IPS-20b (cell line): ENCODE results near the gene SRP19.
A peak's percentile ranks its signal among the peaks of the same experiment; 100 is the strongest.

Experiments
- H3K27ac ChIP-seq: one replicate; pipeline ENCODE4 v1.5.1; 2013; ENCODE audit warnings: low read length
- H3K27me3 ChIP-seq: 2 replicates; pipeline ENCODE4 v1.6.1; 2013; ENCODE audit warnings: mild to moderate bottlenecking, low read length, inconsistent platforms; ENCODE audit not compliant: insufficient read depth
- H3K36me3 ChIP-seq: 2 replicates; pipeline ENCODE4 v1.6.1; 2013; ENCODE audit warnings: low read depth, mild to moderate bottlenecking, inconsistent platforms, low read length, moderate library complexity; ENCODE audit not compliant: insufficient read depth
- H3K4me1 ChIP-seq: 2 replicates; pipeline ENCODE4 v1.6.1; 2013; ENCODE audit warnings: mild to moderate bottlenecking, control low read depth, inconsistent platforms, low read length, moderate library complexity; ENCODE audit not compliant: insufficient read depth
- H3K4me3 ChIP-seq: 2 replicates; pipeline ENCODE4 v1.5.1; 2013; ENCODE audit warnings: mild to moderate bottlenecking, low read length, inconsistent platforms
- H3K9ac ChIP-seq: 2 replicates; pipeline ENCODE4 v1.6.1; 2013; ENCODE audit warnings: low read depth, mild to moderate bottlenecking, inconsistent platforms, low read length, moderate library complexity
- H3K9me3 ChIP-seq: 2 replicates; pipeline ENCODE4 v1.6.1; 2013; ENCODE audit warnings: mild to moderate bottlenecking, low read depth, low read length, inconsistent platforms; ENCODE audit not compliant: insufficient read depth

The SRP19 gene

DNA sequence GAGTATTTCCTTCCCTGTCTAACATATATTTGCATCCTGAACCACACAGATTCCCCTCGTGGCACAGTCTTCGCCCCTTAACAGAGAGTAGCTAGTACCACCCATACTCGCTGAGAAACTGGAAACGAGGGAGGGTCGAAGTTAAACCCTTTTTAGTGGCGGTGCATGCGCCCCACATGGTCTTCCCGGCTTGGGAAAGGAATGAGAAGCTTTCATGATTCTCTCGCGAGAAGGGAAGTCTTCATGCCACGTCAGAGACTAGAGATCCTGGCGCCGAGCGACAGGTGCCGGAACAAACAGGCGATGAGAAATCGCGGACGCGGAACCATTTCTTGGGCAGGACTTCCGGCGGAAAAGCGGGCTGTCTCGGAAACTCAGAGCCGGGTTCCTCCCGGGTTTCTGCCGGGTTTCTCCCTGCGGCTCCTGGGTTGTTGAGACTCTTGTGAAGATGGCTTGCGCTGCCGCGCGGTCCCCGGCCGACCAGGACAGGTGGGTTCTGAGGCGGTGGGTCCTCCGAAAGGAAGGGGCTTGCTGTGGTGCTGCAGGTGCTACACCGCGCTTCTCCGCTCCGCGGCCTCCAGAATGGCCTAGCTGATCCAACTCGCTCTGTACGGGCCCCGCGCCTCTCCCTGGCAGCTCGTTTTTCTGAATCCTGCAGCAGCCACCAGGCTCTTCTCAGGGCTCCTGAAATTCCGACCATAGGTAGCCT lies at the start of gene SRP19:
Gene SRP19, plus strand, starts transcription at position 359 of the 709 bp plus-strand sequence. Its CDS starts 90 bp downstream, at position 449.
- H3K4me1 ChIP-seq: no peaks in the 10 kb centered on the region
- H3K9ac ChIP-seq: peak within 1 kb of the TSS; percentile 87
- peaks cover 38% of the 10 kb centered on the region for H3K36me3 ChIP-seq
- H3K27ac ChIP-seq: peak within 1 kb of the TSS; percentile 44
- peaks cover 13% of the 10 kb centered on the region; the same call in 1 of the 2 replicates for H3K27me3 ChIP-seq
- H3K9me3 ChIP-seq: no peaks in the 10 kb centered on the region
- H3K4me3 ChIP-seq: peak within 1 kb of the TSS; percentile 89

DNA sequence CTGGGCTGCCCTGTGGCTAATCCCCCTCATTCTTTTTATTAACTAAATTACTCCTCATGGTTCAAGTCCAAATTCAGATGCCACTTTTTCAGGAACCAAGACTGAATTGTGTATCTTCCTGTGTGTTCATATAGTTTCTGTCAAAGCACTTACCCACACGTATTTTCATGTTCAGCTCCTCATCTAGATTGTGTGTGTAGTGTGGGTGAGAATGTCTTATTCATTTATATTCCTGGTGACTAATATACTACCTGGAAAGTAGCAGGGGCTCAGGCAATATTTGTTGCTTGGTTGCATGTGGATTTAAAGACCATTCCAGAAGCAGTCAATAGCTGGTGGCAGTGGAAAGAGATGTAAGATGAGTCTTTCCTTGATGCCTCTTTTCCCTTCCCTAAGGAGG lies 48.5 kb upstream of the SRP19 start:
- H3K9me3 ChIP-seq: no peaks in the 10 kb centered on the region
- peaks cover 32% of the 10 kb centered on the region for H3K36me3 ChIP-seq
- no peaks in the 10 kb centered on the region for H3K4me1 ChIP-seq
- H3K4me3 ChIP-seq: no peak overlapping the region
- no peaks in the 10 kb centered on the region for H3K27me3 ChIP-seq
- H3K9ac ChIP-seq: no peak overlapping the region
- no peak overlapping the region for H3K27ac ChIP-seq

DNA sequence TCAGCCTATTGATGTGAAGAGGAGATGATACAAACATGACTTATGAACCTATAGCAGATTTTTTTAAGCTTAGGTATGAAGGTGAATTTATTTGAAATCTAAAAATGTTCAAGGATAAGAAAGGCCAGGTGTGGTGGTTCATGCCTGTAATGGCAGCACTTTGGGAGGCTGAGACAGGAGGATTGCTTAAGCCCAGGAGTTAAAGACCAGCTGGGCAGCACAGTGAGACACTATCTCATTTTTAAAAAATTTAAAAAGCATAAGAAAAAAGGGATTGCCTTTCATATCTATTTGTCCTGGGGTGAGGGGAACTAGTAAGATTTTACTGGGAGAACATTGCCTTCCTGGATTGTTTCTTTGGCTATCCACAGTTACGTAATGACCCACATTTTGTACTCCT lies 40.8 kb upstream of the SRP19 start:
- H3K9ac ChIP-seq: no peak overlapping the region
- H3K27me3 ChIP-seq: no peaks in the 10 kb centered on the region
- no peaks in the 10 kb centered on the region for H3K9me3 ChIP-seq
- peaks cover 55% of the 10 kb centered on the region for H3K36me3 ChIP-seq
- no peak overlapping the region for H3K27ac ChIP-seq
- H3K4me3 ChIP-seq: no peak overlapping the region
- H3K4me1 ChIP-seq: peaks cover 7% of the 10 kb centered on the region

DNA sequence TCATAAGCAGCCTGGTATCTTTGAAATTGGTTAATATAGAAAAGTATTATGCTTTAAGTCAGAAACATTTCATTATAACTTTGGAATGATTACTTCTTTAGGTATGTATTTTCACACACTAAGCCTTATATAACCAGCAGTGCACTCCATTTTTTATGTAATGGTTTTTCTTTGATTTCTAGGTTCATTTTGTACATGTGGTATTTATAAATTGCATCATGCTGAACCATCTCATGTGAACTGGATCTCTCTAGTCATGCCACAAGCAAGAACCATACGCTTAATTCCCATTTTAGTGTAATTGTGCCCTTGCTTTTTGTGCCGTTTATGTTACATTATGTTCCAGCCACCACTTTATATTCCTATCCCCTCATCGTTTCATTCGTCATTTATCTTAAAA lies 38.6 kb upstream of the SRP19 start:
- peaks cover 15% of the 10 kb centered on the region for H3K4me1 ChIP-seq
- H3K4me3 ChIP-seq: no peak overlapping the region
- H3K27me3 ChIP-seq: no peaks in the 10 kb centered on the region
- peaks cover 47% of the 10 kb centered on the region for H3K36me3 ChIP-seq
- no peak overlapping the region for H3K9ac ChIP-seq
- no peak overlapping the region for H3K27ac ChIP-seq
- H3K9me3 ChIP-seq: no peaks in the 10 kb centered on the region

DNA sequence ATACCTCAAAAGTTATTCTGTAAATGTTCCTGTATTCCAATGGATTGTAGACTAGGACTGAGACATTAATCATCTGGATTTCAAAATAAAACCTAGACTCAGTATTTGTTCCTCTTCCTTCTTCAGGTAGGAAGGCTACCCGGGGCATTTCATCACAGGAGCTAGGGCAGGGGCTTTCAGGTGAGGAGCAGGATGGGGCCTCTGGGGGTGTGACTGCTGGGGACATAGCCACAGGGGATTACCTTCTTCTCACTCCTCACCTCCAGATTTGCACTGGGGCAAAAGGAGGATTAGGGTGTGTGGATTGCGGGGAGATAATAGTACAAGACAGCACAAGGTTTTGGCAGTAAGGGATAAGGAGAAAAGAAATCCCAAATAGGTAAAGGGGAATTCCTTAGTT lies 37.9 kb upstream of the SRP19 start:
- H3K4me1 ChIP-seq: peaks cover 15% of the 10 kb centered on the region
- peaks cover 54% of the 10 kb centered on the region for H3K36me3 ChIP-seq
- no peaks in the 10 kb centered on the region for H3K27me3 ChIP-seq
- H3K9ac ChIP-seq: no peak overlapping the region
- H3K4me3 ChIP-seq: no peak overlapping the region
- no peaks in the 10 kb centered on the region for H3K9me3 ChIP-seq
- H3K27ac ChIP-seq: no peak overlapping the region

DNA sequence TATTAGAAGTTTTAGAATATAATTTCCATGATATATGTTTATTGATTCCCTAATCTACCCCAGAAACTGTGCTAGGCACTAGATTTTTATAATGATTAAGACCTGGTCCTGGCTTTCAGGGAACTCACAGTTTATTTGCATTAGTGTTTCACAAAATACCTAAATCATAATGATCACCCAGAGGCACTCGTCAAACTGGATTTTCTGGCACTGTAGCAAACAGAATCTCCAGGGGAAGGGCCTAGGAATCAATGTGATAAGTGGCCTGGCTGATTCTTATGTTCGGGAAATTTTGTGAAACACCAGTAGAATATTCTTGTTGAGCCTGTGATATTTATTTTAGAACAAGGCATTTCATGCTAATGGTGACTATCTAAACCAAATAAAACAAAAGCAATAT lies 37.4 kb upstream of the SRP19 start:
- H3K4me1 ChIP-seq: peaks cover 15% of the 10 kb centered on the region
- H3K9ac ChIP-seq: no peak overlapping the region
- no peaks in the 10 kb centered on the region for H3K27me3 ChIP-seq
- no peaks in the 10 kb centered on the region for H3K9me3 ChIP-seq
- no peak overlapping the region for H3K4me3 ChIP-seq
- H3K27ac ChIP-seq: no peak overlapping the region
- peaks cover 59% of the 10 kb centered on the region for H3K36me3 ChIP-seq

DNA sequence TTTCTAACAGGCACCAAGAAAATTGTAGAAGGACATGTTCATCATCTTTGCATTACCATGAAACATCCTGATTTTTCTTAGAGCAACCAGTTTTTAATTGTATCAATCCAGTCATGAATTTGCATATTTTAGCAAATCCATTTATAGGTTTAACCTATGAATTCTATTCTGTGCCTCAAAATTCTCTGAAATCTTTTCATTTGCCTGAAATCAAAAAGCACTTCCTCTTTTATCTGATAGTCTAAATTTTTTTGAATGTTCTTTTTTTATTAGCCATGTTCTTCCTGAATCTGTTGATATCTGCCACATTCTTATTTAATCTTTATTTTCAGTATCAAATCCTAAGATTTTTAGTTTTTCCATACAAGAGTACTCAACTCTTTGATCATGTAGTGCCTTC lies 36.9 kb upstream of the SRP19 start:
- Histone ChIP-seq H3K27ac (no peak overlapping the region), H3K9ac (no peak overlapping the region), H3K4me3 (no peak overlapping the region), H3K4me1 (peaks cover 15% of the 10 kb centered on the region), H3K9me3 (no peaks in the 10 kb centered on the region), H3K27me3 (no peaks in the 10 kb centered on the region), H3K36me3 (peaks cover 61% of the 10 kb centered on the region)

DNA sequence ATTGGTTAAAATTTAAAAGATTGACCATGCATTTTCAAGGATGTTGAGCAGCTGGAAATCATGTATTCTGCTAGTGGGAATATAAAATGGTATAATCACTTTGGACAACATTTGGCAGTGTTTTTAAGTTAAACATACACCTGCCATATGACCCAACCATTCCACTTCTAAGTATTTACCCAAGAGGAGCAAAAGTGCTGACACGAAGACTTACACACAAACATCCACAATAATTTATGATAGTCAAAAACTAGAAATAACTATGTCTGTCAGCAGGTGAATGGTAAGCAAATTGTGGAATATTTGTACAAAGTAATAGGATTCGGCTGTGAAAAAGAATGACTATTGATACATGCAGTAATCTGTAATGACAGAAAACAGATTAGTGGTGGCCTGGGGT lies 30.7 kb upstream of the SRP19 start:
- Histone ChIP-seq H3K4me3 (no peak overlapping the region), H3K36me3 (peaks cover 45% of the 10 kb centered on the region), H3K9me3 (no peaks in the 10 kb centered on the region), H3K9ac (no peak overlapping the region), H3K4me1 (peaks cover 7% of the 10 kb centered on the region), H3K27ac (no peak overlapping the region), H3K27me3 (no peaks in the 10 kb centered on the region)

DNA sequence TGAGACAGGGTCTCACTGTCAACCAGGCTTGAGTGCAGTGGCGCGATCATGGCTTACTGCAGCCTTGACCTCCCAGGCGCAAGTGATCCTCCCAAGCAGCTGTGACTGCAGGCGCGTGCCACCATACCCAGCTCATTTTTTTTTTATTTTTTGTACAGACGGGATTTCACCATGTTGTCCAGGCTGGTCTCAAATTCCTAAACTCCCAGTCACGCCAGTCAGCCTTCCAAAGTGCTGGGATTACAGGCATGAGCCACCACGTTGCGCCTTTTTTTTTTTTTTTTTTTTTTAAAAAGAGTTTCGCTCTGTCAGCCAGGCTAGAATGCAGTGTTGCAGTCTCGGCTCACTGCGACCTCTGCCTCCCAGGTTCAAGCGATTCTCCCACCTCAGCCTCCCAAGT lies 27.1 kb upstream of the SRP19 start:
- Histone ChIP-seq H3K27me3 (no peaks in the 10 kb centered on the region), H3K27ac (no peak overlapping the region), H3K9me3 (no peaks in the 10 kb centered on the region), H3K36me3 (peaks cover 43% of the 10 kb centered on the region), H3K4me3 (no peak overlapping the region), H3K4me1 (no peaks in the 10 kb centered on the region), H3K9ac (no peak overlapping the region)

DNA sequence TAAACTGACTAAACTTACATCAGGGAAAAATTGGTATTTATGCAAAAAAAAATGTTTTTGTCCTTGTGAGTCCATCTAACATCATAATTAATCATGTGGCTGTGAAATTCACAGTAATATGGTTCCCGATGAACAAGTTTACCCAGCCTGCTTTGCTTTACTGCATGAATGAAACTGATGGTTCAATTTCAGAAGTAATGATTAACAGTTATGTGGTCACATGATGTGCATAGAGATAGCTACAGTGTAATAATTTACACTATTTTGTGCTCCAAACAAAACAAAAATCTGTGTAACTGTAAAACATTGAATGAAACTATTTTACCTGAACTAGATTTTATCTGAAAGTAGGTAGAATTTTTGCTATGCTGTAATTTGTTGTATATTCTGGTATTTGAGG lies 16.6 kb upstream of the SRP19 start:
- Histone ChIP-seq H3K27ac (no peak overlapping the region), H3K4me1 (peaks cover 7% of the 10 kb centered on the region; the same call in 1 of the 2 replicates), H3K36me3 (peaks cover 29% of the 10 kb centered on the region), H3K27me3 (no peaks in the 10 kb centered on the region), H3K9me3 (0 out of 2 replicates have a peak, but pooled peaks cover 3% of the 10 kb centered on the region), H3K4me3 (no peak overlapping the region), H3K9ac (no peak overlapping the region)

DNA sequence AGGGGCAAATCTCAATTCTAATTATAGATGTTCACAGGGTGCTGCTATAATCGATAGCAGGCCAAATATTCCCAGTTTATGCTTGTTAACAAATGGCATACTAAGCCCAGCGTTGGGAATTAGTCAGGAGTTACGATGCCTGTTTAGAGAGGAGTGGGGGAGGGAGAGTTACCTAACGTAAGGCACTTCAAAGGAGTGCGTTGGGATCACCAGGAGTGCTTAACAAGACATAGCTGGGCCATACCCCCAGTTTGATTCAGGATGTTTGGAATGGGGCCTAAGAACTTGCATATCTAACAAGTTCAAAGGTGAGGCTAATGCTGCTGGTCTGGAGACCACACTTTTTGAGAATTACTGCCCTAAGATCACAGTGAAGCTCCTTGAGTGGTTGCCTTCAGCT lies 14.5 kb upstream of the SRP19 start:
- Histone ChIP-seq H3K4me1 (peaks cover 7% of the 10 kb centered on the region; the same call in 1 of the 2 replicates), H3K27ac (no peak overlapping the region), H3K4me3 (no peak overlapping the region), H3K36me3 (peaks cover 8% of the 10 kb centered on the region; the same call in 1 of the 2 replicates), H3K27me3 (no peaks in the 10 kb centered on the region), H3K9me3 (0 out of 2 replicates have a peak, but pooled peaks cover 1% of the 10 kb centered on the region), H3K9ac (no peak overlapping the region)

DNA sequence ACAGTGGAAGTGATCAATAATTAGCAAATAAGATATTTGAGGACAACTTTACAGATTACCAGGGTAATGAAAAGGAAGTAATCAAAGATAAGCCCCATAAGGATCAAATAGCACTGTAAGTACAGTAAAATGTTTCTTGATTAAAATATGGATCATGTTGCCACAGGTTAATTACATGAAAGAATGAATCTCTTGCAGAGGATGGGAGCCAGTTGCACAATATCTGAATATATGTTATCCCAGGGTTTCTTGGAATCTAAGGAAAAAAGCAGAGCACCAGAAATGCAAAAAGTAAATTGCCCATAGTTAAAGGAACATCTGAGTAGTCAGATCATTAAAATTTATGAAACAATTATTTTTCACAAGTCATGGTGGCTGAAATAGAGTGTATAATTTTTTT lies 13.8 kb upstream of the SRP19 start:
- H3K9me3 ChIP-seq: no peaks in the 10 kb centered on the region
- peaks cover 7% of the 10 kb centered on the region; the same call in 1 of the 2 replicates for H3K4me1 ChIP-seq
- H3K27ac ChIP-seq: no peak overlapping the region
- no peak overlapping the region for H3K9ac ChIP-seq
- no peak overlapping the region for H3K4me3 ChIP-seq
- no peaks in the 10 kb centered on the region for H3K27me3 ChIP-seq
- H3K36me3 ChIP-seq: 0 out of 2 replicates have a peak, but pooled peaks cover under 1% of the 10 kb centered on the region
